Neural cell (in vitro differentiated cells): ENCODE measurements around the gene CASR. TPM values are rescaled to one million over a fixed set of nuclear protein-coding genes. Genes with fewer than 3 reads are reported as not detected.

Experiments used
- H2AFZ ChIP-seq: fragments of 200-600, 300-800 bp; sonication (generic), shearing (Covaris generic); 2 replicates; pipeline ENCODE4 v1.6.0; 2014; ENCODE audit warnings: low read depth, mild to moderate bottlenecking, antibody characterized with exemption, low read length, moderate library complexity
- H3F3A ChIP-seq: fragments of 200-600 bp; shearing (Covaris generic); 2 replicates; pipeline ENCODE4 v1.6.1; 2016; ENCODE audit warnings: mild to moderate bottlenecking, moderate library complexity, mixed read lengths, antibody characterized with exemption, low read length; ENCODE audit not compliant: insufficient read depth, poor library complexity, severe bottlenecking
- H3K27ac ChIP-seq: fragments of 200-600, 300-800 bp; sonication (generic), shearing (Covaris generic); 2 replicates; pipeline ENCODE4 v1.5.1; 2014; ENCODE audit warnings: mild to moderate bottlenecking, low read length, moderate library complexity
- H3K27me3 ChIP-seq: fragments of 300-800, 200-600 bp; sonication (generic), shearing (Covaris generic); 2 replicates; pipeline ENCODE4 v1.6.0; 2014; ENCODE audit warnings: mild to moderate bottlenecking, low read depth, low read length, moderate library complexity; ENCODE audit not compliant: insufficient read depth
- H3K36me3 ChIP-seq: fragments of 300-800, 200-600 bp; sonication (generic), shearing (Covaris generic); 2 replicates; pipeline ENCODE4 v1.5.1; 2014; ENCODE audit warnings: mild to moderate bottlenecking, antibody characterized with exemption, low read length, moderate library complexity; ENCODE audit not compliant: insufficient read depth
- H3K4me2 ChIP-seq: fragments of 300-800, 200-600 bp; sonication (generic), shearing (Covaris generic); 2 replicates; pipeline ENCODE4 v1.6.0; 2014; ENCODE audit warnings: mild to moderate bottlenecking, low read length
- H3K4me3 ChIP-seq: fragments of 300-800, 200-600 bp; sonication (generic), shearing (Covaris generic); 2 replicates; pipeline ENCODE4 v1.5.1; 2014; ENCODE audit warnings: mild to moderate bottlenecking, low read length, moderate library complexity
- H3K79me2 ChIP-seq: fragments of 200-600 bp; shearing (Covaris generic); replicated peaks from 2 replicates; pipeline ENCODE4 v1.6.0; 2014; ENCODE audit warnings: mild to moderate bottlenecking, low read length, moderate library complexity; ENCODE audit not compliant: insufficient read depth
- H3K9ac ChIP-seq: fragments of 300-800, 200-600 bp; sonication (generic), shearing (Covaris generic); 2 replicates; pipeline ENCODE4 v1.6.1; 2016; ENCODE audit warnings: mild to moderate bottlenecking, low read length, mixed read lengths
- H3K9me2 ChIP-seq: fragments of 200-600 bp; shearing (Covaris generic); 2 replicates; pipeline ENCODE4 v1.6.1; 2016; ENCODE audit warnings: mild to moderate bottlenecking, low read length, mixed read lengths; ENCODE audit not compliant: insufficient read depth
- H3K9me3 ChIP-seq: fragments of 200-600, 300-800 bp; sonication (generic), shearing (Covaris generic); 2 replicates; pipeline ENCODE4 v1.6.1; 2016; ENCODE audit warnings: mild to moderate bottlenecking, mixed run types, low read length, moderate library complexity, mixed read lengths
- H4K20me1 ChIP-seq: fragments of 200-600 bp; shearing (Covaris generic); 2 replicates; pipeline ENCODE4 v1.6.1; 2016; ENCODE audit warnings: mild to moderate bottlenecking, mixed run types; ENCODE audit not compliant: insufficient read depth
- EP300 ChIP-seq: fragments of 450-650 bp; conservative IDR thresholded peaks from 2 replicates; pipeline ENCODE4 v1.6.1; 2014; ENCODE audit warnings: antibody characterized with exemption, mild to moderate bottlenecking, moderate library complexity; ENCODE audit not compliant: poor library complexity, severe bottlenecking
- EZH2 ChIP-seq: fragments of 200-600, 300-800 bp; shearing (Covaris generic), sonication (generic); IDR thresholded peaks from 2 replicates; pipeline ENCODE4 v1.6.1; 2014; ENCODE audit warnings: antibody characterized with exemption, low read length, borderline replicate concordance, mild to moderate bottlenecking; ENCODE audit not compliant: insufficient read depth, poor library complexity, severe bottlenecking
- MXI1 ChIP-seq: fragments of 450-650 bp; conservative IDR thresholded peaks from 2 replicates; pipeline ENCODE4 v1.6.1; 2014; ENCODE audit warnings: antibody characterized with exemption, mild to moderate bottlenecking; ENCODE audit not compliant: poor library complexity, severe bottlenecking
- POLR2AphosphoS5 ChIP-seq: IDR thresholded peaks from 2 replicates; pipeline ENCODE4 v1.6.1; 2012
- RAD21 ChIP-seq: fragments of 450-650 bp; conservative IDR thresholded peaks from 2 replicates; pipeline ENCODE4 v1.6.1; 2014; ENCODE audit warnings: antibody characterized with exemption, mild to moderate bottlenecking, moderate library complexity
- SMC3 ChIP-seq: fragments of 450-650 bp; conservative IDR thresholded peaks from 2 replicates; pipeline ENCODE4 v1.6.1; 2014; ENCODE audit warnings: antibody characterized with exemption, mild to moderate bottlenecking, moderate library complexity; ENCODE audit not compliant: poor library complexity
- TAF1 ChIP-seq: IDR thresholded peaks from 2 replicates; pipeline ENCODE4 v1.6.1; 2012; ENCODE audit warnings: low read depth
- polyA plus RNA-seq: library from polyadenylated mRNA; depleted of rRNA; stranded (reverse); fragments of >200 nt; gene quantifications from 2 replicates; pipeline ENCODE4 v1.2.3, GENCODE V29; 2014
- TF ChIP-seq, protein P1 (sequence below): fragments of 450-650 bp; IDR thresholded peaks from 2 replicates; pipeline ENCODE4 v1.5.1; 2014; ENCODE audit warnings: antibody characterized with exemption, mild to moderate bottlenecking, moderate library complexity; ENCODE audit not compliant: poor library complexity, severe bottlenecking
- TF ChIP-seq, protein P2 (sequence below): IDR thresholded peaks from 2 replicates; pipeline ENCODE4 v1.6.1; 2012; ENCODE audit warnings: borderline replicate concordance

CASR gene
- polyA plus RNA-seq, 1 donor from 2014 or later, result not detected

DNA sequence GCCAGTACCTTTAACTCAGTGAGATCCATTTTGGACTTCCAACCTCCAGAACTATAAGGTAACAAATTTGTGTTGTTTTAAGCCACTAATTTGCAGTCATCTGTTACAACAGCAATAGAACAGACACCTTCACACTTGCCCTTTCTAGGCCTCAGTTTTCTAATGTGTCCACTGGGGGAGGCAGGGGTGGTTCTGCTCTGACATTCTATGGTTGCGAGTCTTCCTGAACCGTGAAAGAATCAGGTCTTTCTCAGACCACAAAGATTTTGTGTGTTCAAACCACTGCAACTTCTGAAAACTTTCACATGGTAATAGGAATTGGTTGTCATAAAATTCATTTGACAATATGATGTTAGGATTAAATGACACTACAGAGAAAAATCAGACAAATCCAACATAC lies 114.8 kb downstream of the CASR start:
- Histone ChIP-seq H2AFZ (no peak overlapping the region), H3K27ac (no peak overlapping the region), H3K27me3 (no peaks in the 10 kb centered on the region), H3K9me2 (no peaks in the 10 kb centered on the region), H3K9ac (no peak overlapping the region), H3F3A (no peaks in the 10 kb centered on the region), H4K20me1 (no peaks in the 10 kb centered on the region), H3K4me2 (no peak overlapping the region), H3K4me3 (no peak overlapping the region), H3K36me3 (no peaks in the 10 kb centered on the region), H3K9me3 (no peaks in the 10 kb centered on the region), H3K79me2 (no peaks in the 10 kb centered on the region)
- no peak for TF ChIP-seq MXI1
- TF ChIP-seq, protein P1, sequence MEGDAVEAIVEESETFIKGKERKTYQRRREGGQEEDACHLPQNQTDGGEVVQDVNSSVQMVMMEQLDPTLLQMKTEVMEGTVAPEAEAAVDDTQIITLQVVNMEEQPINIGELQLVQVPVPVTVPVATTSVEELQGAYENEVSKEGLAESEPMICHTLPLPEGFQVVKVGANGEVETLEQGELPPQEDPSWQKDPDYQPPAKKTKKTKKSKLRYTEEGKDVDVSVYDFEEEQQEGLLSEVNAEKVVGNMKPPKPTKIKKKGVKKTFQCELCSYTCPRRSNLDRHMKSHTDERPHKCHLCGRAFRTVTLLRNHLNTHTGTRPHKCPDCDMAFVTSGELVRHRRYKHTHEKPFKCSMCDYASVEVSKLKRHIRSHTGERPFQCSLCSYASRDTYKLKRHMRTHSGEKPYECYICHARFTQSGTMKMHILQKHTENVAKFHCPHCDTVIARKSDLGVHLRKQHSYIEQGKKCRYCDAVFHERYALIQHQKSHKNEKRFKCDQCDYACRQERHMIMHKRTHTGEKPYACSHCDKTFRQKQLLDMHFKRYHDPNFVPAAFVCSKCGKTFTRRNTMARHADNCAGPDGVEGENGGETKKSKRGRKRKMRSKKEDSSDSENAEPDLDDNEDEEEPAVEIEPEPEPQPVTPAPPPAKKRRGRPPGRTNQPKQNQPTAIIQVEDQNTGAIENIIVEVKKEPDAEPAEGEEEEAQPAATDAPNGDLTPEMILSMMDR, result no peak
- TF ChIP-seq EZH2, result no peak
- TF ChIP-seq POLR2AphosphoS5, result no peak
- TF ChIP-seq, protein P2, sequence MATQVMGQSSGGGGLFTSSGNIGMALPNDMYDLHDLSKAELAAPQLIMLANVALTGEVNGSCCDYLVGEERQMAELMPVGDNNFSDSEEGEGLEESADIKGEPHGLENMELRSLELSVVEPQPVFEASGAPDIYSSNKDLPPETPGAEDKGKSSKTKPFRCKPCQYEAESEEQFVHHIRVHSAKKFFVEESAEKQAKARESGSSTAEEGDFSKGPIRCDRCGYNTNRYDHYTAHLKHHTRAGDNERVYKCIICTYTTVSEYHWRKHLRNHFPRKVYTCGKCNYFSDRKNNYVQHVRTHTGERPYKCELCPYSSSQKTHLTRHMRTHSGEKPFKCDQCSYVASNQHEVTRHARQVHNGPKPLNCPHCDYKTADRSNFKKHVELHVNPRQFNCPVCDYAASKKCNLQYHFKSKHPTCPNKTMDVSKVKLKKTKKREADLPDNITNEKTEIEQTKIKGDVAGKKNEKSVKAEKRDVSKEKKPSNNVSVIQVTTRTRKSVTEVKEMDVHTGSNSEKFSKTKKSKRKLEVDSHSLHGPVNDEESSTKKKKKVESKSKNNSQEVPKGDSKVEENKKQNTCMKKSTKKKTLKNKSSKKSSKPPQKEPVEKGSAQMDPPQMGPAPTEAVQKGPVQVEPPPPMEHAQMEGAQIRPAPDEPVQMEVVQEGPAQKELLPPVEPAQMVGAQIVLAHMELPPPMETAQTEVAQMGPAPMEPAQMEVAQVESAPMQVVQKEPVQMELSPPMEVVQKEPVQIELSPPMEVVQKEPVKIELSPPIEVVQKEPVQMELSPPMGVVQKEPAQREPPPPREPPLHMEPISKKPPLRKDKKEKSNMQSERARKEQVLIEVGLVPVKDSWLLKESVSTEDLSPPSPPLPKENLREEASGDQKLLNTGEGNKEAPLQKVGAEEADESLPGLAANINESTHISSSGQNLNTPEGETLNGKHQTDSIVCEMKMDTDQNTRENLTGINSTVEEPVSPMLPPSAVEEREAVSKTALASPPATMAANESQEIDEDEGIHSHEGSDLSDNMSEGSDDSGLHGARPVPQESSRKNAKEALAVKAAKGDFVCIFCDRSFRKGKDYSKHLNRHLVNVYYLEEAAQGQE, result no peak

DNA sequence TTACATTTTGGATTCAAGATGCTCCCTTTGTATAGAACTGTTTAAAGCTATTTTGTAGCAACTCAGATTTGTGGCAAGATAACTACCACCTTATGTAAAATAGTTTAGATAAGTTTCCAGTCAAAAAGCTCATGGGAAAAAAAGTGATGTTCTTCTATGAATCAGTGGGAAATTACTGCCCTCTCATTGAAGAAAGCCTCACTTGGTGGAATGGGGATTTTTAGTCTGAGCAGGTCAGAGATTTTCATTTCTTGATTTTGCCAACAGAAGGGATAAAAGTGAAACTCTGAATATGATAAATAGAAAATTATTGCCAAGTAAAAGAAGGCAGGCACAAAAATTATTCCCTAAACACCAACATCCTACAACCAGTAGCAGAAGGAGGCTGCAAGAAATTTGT lies 115.7 kb downstream of the CASR start:
- no peaks in the 10 kb centered on the region for H3K79me2 ChIP-seq
- no peaks in the 10 kb centered on the region for H4K20me1 ChIP-seq
- no peak overlapping the region for H3K4me2 ChIP-seq
- no peaks in the 10 kb centered on the region for H3K36me3 ChIP-seq
- H3K4me3 ChIP-seq, result no peak overlapping the region
- H3K9me3 ChIP-seq, result no peaks in the 10 kb centered on the region
- no peak for TF ChIP-seq TAF1
- TF ChIP-seq RAD21, result no peak
- no peak for TF ChIP-seq SMC3
- TF ChIP-seq EP300, result no peak
- no peak for TF ChIP-seq MXI1
- TF ChIP-seq, protein P2, result no peak
- TF ChIP-seq POLR2AphosphoS5, result no peak
- TF ChIP-seq, protein P1, result no peak
- no peak for TF ChIP-seq EZH2
- no peaks in the 10 kb centered on the region for H3F3A ChIP-seq
- H3K27me3 ChIP-seq, result no peaks in the 10 kb centered on the region
- no peaks in the 10 kb centered on the region for H3K9me2 ChIP-seq
- no peak overlapping the region for H3K27ac ChIP-seq
- H3K9ac ChIP-seq, result no peak overlapping the region
- H2AFZ ChIP-seq, result no peak overlapping the region
